GM19035 (cell line): ENCODE measurements around the gene ROPN1B.

Experiments
- ATAC-seq: cut with Tn5 transposase; IDR thresholded peaks from one replicate; pipeline ENCODE4 v1.9.1; 2021; ENCODE audit not compliant: unreplicated experiment

ROPN1B gene

DNA sequence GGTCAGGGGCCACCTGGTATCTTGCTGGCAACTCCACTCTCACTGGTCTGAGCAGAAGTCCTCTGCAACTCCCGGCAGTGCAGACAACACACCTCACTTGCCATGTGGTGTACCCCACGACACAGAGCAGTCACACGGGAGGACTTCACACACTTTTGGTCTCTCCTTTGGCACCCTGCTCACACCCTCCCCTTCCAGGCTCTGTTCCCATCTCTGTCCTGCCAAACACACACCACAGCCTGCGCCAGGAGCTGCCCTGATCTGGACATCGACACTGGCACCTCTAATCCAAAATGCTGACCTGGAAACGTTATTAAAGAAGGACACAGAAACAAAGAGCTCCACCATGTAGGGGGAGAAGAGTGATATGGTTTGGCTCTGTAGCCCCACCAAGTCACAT, 57.8 kb downstream of the ROPN1B start:
- no peak for ATAC-seq

DNA sequence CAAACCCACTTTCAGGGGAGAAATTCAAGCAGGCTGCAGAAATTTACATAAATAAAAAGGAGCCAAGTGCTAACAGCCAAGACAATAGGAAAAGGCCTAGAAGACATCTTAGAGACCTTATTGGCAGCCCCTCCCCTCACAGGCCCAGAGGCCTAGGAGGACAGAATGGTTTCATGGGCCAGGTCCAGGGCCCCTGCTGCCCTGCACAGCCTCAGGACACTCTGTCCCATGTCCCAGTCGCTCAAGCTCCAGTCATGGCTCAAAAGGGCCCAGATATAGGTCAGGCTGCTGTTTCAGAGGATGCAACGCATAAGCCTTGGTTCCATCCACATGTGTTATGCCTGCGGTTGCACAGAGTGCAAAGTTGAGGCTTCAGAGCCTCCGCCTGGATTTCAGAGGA, 59.1 kb downstream of the ROPN1B start:
- ATAC-seq: no peak

DNA sequence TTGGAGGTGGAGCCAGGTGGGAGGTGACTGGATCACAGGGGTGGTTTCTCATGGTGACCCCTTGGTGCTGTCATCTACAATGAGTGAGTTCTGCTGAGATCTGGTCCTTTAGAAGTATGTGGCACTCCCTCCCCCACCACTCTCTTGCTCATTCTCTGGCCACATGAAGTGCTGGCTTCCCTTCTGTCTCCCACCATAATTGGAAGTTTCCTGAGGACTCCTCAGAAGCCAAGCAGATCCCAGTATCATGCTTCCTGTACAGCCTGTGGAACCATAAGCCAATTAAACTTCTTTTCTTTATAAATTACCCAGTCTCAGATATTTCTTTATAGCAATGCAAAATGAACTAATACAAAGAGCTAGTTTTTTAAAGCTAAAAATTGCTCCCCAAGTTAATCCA, 60.3 kb downstream of the ROPN1B start:
- ATAC-seq: no peak

DNA sequence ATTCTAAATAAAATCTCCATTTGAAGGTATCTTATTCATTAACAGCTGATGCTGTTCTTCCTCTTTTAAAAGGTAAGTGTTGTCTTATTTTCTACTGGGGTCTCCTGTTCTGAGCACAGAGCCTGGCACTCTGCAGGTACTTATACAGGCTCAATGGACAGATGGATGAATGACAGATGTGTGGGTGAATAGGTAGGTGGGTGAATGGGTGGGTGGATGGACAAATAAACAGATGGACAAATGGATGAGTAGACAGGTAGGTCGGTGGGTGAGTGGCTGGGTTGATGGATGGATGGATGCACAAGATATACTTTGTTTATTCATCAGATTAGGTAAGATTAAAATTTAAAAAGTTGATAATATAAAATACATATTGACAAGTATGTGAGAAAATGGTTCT, 61.5 kb downstream of the ROPN1B start:
- ATAC-seq: no peak

DNA sequence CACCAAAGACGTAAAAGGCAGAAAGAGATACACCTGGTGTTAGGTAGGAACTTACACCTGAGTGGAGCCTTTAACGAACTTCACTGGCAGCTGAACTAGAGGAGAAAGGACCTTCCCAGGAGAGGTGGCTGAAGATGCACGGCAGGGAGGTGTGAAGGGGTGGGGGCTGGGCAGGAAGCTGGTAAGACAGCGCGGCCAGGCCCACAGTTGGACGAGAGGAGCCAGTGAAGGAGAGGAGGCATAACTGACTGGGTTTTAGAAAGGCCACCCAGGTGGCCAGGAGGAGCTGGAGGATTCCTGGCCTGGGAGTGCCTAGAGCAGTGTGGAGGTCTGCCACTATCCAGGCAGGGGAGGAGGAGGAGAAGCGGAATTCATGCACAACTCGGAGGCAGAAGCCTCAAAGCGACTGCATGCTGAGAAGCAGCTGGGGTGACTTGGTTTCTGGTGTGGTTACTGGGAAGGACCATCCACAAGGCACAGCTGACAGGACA, 63.0 kb downstream of the ROPN1B start:
- no peak for ATAC-seq
